GM12892 (cell line): Measurements from ENCODE around the gene ZMIZ1.

Source experiments
- DNase-seq: peaks from one replicate; pipeline ENCODE4 v3.0.0; 2011; ENCODE audit not compliant: insufficient read length
- FAIRE-seq: peaks from 2 replicates; lab custom pipeline; 2011; peaks lifted over from hg19 to GRCh38; lab: Jason Lieb, UNC
- POLR2A ChIP-seq: IDR thresholded peaks from 2 replicates; pipeline ENCODE4 v1.6.1; 2011; ENCODE audit warnings: low read depth, low read length, control low read depth
- POLR2AphosphoS5 ChIP-seq: IDR thresholded peaks from 2 replicates; pipeline ENCODE4 v1.6.1; 2011; ENCODE audit warnings: low read depth, low read length, control low read depth
- TAF1 ChIP-seq: IDR thresholded peaks from 2 replicates; pipeline ENCODE4 v1.6.1; 2011; ENCODE audit warnings: low read depth, mild to moderate bottlenecking, control low read depth, low read length, borderline replicate concordance

The ZMIZ1 gene

GRCh38 chr10:79155301-79156081, 86.7 kb downstream of the ZMIZ1 start:
- no peak for TF ChIP-seq TAF1
- TF ChIP-seq POLR2AphosphoS5 = no peak
- TF ChIP-seq POLR2A = no peak
- FAIRE-seq (no peak), DNase-seq (no peak)

DNA sequence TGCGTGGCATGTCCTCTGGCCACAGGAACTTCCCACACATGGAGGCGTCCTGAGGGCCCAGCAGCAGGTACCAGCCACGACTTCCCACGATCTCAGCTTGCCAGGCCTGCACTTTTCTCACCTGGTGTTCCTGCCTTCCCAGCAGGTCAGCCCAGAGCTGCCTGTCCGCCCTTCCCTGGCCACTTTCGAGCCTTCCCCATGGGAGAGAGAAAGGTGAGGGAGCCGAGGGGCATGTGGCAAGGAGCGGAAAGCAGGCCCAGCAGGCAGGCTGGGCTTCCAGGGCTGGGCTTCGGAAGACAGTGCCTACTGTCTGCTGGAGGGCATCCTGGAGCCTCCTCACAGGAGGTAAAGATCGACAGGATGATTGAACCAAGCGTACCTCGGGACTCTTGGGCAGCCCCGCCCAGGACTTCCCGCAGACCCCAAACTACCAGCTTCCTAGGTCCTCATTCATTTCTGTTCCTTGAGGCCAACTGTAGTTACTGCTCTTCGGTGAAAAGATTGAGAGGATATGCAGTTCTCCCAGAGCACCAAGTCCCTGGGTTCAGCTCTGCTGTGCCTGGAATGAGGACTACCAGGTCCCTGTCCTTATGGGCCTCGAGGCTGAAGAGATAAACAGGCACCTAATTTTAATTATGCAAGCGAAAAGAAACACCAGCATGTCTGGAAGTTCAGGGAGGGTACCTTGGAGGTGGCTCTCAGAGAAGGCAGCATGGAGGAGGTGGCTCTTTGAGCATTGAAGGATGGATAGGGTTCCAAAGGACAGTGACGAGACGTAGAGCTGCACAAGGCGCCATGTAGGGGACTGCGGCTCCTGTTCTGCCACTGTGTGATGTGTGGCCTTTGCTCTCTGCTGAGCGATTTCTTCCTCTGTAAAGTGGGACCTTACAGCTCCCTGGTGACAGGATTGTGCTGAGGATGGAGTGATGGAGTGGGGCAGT, 87.8 kb downstream of the ZMIZ1 start:
- FAIRE-seq = no peak
- no peak for DNase-seq
- TF ChIP-seq TAF1 (no peak), POLR2A (no peak), POLR2AphosphoS5 (no peak)

DNA sequence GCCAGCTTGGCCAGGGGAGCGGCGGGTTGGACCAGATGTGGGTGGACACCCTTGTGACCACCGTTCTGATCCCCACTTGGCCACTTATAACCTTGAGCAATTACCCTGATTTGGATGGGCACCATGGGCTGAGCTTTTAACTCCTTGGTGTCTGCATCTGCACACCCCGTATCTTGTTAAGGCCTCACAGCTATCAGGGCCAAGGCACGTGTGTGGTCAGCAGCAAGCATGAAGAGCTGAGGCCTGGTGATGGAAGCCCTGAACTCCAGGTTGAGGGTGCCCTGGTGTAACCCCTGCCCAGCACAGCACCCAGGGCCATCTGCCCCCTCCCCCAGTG, 89.2 kb downstream of the ZMIZ1 start:
- FAIRE-seq (no peak), DNase-seq (no peak)
- no peak for TF ChIP-seq POLR2A
- TF ChIP-seq TAF1 = no peak
- TF ChIP-seq POLR2AphosphoS5 = no peak

- TF ChIP-seq POLR2AphosphoS5 (no peak), POLR2A (no peak), TAF1 (no peak)
- FAIRE-seq (no peak), DNase-seq (no peak)
These were observed 89.8 kb downstream of the ZMIZ1 start for GRCh38 chr10:79158402-79159097.

- no peak for FAIRE-seq
- no peak for TF ChIP-seq POLR2AphosphoS5
- TF ChIP-seq POLR2A = no peak
- no peak for TF ChIP-seq TAF1
- DNase-seq = no peak
These were observed 90.4 kb downstream of the ZMIZ1 start for GRCh38 chr10:79159141-79159651.

DNA sequence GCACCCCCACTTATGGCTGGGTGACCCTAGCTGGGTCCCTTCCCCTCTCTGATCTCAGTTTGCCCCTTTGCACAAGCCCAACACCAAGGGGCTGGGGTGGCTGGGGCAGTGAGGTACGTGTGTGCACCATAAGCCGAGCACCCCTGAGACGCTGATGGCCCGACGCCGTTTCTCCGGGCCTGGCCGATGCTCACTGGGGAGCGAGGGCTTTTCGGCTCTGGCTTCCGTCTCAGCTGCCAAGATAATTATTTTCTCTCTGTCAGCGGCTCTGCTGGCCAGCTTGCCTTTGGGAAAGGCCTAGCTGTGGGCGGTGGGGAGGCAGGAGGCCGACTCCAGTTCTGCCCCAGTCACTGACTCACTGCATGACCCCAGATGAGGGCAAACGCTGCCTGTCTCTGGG, 91.0 kb downstream of the ZMIZ1 start:
- no peak for TF ChIP-seq POLR2A
- TF ChIP-seq POLR2AphosphoS5 = no peak
- no peak for TF ChIP-seq TAF1
- DNase-seq = no peak
- FAIRE-seq = no peak

DNA sequence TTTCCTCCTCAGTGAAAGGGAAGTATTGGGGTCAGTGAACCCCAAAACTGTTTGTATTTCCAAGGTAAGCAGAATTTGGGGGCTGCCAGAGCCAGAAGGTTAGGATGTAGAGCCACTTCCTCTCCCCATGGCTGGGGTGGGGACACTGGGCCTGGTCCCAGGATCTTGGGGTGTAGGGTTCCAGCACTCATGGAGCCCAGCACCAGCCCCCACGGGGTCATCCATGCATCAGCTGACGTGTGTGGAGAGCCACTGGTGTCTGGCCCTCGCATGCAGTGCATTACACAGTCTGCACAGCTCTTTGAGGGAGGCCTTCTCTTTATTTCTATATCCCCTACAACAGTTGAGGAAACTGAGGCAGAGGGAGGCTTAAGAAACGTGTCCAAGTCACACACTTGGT, 91.4 kb downstream of the ZMIZ1 start:
- DNase-seq = no peak
- no peak for FAIRE-seq
- no peak for TF ChIP-seq POLR2A
- TF ChIP-seq TAF1 = no peak
- TF ChIP-seq POLR2AphosphoS5 = no peak

DNA sequence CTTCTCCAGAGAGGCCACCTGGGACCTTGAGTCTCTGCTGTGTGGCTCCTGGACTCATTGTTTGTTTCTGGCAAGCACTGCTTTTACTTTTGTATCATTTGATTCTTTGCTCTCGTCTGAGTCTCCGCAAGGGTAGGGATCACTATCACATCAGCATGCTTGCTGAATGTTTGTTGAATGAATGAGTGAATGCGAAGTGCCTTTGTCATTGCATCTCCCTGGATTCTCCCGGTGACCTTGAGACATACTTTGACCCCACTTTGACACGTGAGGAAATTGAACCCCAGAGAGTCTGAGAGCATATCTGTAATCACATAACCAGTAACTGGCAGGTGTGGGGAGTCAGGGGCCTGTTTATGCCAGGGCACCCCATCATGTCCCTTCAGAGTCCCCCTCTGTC, 92.8 kb downstream of the ZMIZ1 start:
- DNase-seq (no peak), FAIRE-seq (no peak)
- TF ChIP-seq POLR2A = no peak

DNA sequence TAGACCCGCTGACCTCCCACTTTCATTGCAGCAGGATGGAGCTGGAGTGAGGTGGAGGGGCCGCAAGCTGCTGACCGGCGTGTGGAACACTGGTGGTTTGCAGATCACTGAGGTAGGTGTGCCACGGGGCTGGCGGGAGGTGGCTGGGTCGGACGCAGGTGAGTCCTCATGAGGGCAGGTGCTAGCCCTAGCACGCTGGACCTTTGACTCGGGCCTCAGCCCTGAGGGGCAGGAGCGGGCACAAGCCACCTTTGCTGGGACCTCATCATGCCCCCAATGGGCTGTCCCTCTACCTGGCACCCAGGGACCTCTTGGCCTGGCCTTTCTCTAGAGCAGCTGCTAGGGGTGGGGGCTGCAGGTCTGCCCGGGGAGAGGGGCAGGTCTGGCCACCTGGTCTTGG, 93.3 kb downstream of the ZMIZ1 start:
- DNase-seq (no peak), FAIRE-seq (no peak)
- TF ChIP-seq TAF1 (no peak), POLR2AphosphoS5 (no peak), POLR2A (no peak)

GRCh38 chr10:79162861-79163665, 94.3 kb downstream of the ZMIZ1 start:
- TF ChIP-seq TAF1 (no peak), POLR2AphosphoS5 (no peak)
- FAIRE-seq (no peak), DNase-seq (no peak)

DNA sequence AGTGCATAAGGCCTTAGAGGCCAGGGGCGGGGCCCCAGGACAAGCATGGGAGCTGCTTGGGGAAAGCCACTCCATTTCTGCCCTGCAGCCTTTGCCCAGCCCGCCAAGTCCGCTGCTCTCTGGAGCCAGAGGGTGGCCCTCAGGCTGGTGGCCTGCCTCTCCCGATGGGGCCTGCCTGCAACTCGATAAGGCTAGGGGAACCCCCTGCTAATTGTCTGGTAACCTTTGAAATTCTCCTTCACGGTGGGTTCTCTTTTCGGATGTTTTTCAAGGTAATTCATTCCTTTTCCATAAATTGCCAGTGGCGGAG, 94.9 kb downstream of the ZMIZ1 start:
- no peak for FAIRE-seq

More for the DNA sequence above, 94.9 kb downstream of the ZMIZ1 start:
- DNase-seq = no peak
- TF ChIP-seq POLR2A (no peak), POLR2AphosphoS5 (no peak), TAF1 (no peak)
